RWPE1 (cell line): ENCODE data around the gene SPATC1L.
"Not testable (repeated sequence)": the region's sequence is repeated elsewhere in the genome, so short reads cannot be mapped to it uniquely, and the experiment has no call there.

Experiments
- CTCF ChIA-PET: fragments of 350-600 bp; sonication (Branson Sonifier 250); formaldehyde crosslinking; extraction: SDS; loops from one replicate; lab custom pipeline; 2021; lab: Yijun Ruan, JAX
- POLR2A ChIA-PET: fragments of 400-600 bp; formaldehyde crosslinking; extraction: SDS; loops from one replicate; lab custom pipeline; 2020; ENCODE audit warnings: antibody characterized with exemption; ENCODE audit not compliant: low non-redundant PET; lab: Yijun Ruan, JAX
- DNase-seq: peaks from one replicate; pipeline ENCODE4 v3.0.0; 2012; ENCODE audit warnings: low spot score
- H3K27ac ChIP-seq: fragments of 450-650 bp; 2 replicates; pipeline ENCODE4 v1.5.1; 2017
- TF ChIP-seq, protein P1 (sequence below): fragments of 450-650 bp; conservative IDR thresholded peaks from 2 replicates; pipeline ENCODE4 v1.5.1; 2017; ENCODE audit warnings: low read depth, mild to moderate bottlenecking

SPATC1L gene

DNA sequence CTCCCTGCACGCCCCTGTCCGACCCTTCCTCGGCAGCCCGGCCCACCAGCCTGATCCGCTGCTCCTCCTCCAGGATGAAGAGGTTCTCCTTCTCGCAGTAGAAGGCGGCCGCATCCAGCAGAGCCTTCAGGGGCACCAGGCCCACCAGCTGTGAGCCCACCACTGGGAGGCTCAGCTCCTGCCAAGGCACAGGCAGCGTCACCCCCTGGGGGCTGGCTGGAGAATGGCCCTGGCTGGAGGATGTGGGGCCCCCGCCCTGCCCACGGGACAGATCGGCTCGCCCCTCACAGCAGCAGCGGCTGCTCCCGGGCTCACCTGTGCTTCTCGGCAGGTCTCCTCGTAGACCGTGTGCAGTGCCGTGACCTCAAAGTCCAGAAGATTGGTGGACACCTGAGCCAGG is 34.2 kb downstream of the SPATC1L start:
- DNase-seq, result no peak
- CTCF ChIA-PET, result no interaction called here
- POLR2A ChIA-PET, result no interaction called here
- no peak overlapping the region for H3K27ac ChIP-seq
- TF ChIP-seq, protein P1, sequence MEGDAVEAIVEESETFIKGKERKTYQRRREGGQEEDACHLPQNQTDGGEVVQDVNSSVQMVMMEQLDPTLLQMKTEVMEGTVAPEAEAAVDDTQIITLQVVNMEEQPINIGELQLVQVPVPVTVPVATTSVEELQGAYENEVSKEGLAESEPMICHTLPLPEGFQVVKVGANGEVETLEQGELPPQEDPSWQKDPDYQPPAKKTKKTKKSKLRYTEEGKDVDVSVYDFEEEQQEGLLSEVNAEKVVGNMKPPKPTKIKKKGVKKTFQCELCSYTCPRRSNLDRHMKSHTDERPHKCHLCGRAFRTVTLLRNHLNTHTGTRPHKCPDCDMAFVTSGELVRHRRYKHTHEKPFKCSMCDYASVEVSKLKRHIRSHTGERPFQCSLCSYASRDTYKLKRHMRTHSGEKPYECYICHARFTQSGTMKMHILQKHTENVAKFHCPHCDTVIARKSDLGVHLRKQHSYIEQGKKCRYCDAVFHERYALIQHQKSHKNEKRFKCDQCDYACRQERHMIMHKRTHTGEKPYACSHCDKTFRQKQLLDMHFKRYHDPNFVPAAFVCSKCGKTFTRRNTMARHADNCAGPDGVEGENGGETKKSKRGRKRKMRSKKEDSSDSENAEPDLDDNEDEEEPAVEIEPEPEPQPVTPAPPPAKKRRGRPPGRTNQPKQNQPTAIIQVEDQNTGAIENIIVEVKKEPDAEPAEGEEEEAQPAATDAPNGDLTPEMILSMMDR, result no peak

DNA sequence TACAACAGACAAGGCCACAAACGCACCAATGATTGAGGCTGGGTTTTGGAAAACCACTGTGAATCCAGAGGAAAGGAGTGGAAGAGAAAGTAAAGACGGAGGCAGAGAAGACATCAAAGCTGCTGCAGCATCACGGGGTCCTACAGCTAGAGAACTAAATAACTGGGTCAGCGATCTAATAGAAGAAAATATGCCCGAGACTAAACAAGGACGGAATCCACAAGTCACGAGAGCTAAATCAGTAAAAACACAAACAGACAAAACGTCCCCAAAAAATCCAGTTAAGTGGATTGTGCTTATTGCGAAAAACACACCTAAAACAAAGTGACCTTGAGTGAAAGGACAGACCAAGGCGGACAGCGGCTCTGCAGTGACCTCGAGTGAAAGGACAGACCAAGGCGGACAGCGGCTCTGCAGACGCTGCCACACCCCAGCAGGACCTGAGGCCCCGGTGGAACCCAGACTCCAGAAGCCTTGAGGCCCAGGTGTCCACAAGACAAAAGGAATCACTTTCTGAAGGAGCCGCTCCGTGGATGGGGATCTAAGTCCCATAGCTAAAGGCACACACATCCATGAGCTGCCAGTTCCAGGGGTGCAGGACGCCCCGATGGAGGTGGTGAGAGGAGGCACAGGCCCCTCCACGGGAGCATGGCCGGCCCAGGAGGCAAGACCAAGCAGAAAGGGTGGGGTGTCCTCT is 34.9 kb downstream of the SPATC1L start:
- no peak overlapping the region for H3K27ac ChIP-seq
- no peak for DNase-seq
- POLR2A ChIA-PET, result no interaction called here
- TF ChIP-seq, protein P1, result no peak
- CTCF ChIA-PET, result interaction anchor here (0.7 to 1.0 kb wide), 2 partner anchors 104 to 745 kb away, joined by 3 to 4 read pairs; no protein-coding TSS in a partner anchor

DNA sequence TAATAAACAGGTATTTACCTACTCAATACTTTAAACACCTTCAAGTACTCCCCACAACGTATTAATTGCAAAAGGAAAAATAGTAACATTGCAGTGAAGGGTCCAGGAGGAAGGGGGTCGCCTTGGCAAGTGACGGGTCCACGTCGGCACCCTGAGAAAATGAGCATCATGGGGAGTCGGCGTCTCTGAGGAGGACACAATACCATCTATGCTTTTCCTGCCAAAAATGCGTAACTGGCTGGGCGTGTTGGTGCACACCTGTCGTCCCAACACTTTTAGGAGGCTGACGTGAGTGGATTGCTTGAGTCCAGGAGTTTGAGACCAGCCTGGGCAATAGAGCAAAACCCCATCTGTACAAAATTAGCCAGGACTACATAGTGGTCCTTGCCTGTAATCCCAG is 36.2 kb downstream of the SPATC1L start:
- ChIA-PET CTCF (no interaction called here), POLR2A (no interaction called here)
- H3K27ac ChIP-seq, result no peak overlapping the region
- DNase-seq, result no peak
- TF ChIP-seq, protein P1, result no peak

DNA sequence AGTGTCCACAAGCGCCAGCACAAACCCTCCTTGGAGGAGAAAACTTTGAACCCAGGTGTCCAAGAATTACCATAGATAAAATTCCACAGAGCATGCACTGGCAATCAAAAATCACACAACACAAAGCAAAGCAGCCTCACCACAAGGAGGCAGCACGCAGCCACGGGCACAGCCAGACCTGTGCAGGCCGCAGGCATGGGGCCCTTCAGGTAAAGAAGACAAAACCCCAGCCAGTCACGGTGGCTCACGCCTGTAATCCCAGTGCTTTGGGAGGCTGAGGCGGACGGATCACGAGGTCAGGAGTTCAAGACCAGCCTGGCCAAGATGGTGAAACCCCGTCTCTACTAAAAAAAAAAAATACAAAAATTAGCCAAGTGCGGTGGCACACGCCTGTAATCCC is 36.8 kb downstream of the SPATC1L start:
- DNase-seq, POLR2A ChIA-PET: not testable (repeated sequence)
- CTCF ChIA-PET, result interaction anchor here (0.5 kb wide), 1 partner anchor 485 kb away, joined by 4 read pairs; no protein-coding TSS in a partner anchor
- H3K27ac ChIP-seq, result peak overlapping the region; percentile 21; the same call in 1 of the 2 replicates
- TF ChIP-seq, protein P1, result peak; percentile 19; the same call in 1 of the 2 replicates

DNA sequence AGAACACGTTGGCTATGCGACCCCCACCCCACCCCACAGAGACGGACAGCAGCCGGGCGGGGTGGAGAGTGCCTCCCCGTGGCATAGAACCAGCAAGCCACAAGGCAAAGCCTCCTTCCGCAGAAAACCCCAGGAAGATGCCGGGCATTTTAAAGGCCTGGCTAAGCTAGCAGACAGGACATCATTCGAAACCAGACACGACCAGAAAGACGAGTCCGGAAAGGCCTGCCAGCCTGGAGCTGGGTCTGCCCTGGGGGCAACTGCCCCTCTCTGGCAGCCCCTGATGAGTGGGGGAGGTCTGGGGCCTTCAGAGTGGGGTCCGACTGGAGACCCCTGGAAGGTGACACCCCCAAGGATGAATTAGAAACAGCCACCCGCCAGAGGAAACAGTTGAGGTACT is 37.4 kb downstream of the SPATC1L start:
- TF ChIP-seq, protein P1, result no peak
- ChIA-PET POLR2A (no interaction called here), CTCF (interaction anchor here (0.5 kb wide), 1 partner anchor 485 kb away, joined by 4 read pairs; no protein-coding TSS in a partner anchor)
- H3K27ac ChIP-seq, result peak overlapping the region; percentile 21
- DNase-seq, result no peak

DNA sequence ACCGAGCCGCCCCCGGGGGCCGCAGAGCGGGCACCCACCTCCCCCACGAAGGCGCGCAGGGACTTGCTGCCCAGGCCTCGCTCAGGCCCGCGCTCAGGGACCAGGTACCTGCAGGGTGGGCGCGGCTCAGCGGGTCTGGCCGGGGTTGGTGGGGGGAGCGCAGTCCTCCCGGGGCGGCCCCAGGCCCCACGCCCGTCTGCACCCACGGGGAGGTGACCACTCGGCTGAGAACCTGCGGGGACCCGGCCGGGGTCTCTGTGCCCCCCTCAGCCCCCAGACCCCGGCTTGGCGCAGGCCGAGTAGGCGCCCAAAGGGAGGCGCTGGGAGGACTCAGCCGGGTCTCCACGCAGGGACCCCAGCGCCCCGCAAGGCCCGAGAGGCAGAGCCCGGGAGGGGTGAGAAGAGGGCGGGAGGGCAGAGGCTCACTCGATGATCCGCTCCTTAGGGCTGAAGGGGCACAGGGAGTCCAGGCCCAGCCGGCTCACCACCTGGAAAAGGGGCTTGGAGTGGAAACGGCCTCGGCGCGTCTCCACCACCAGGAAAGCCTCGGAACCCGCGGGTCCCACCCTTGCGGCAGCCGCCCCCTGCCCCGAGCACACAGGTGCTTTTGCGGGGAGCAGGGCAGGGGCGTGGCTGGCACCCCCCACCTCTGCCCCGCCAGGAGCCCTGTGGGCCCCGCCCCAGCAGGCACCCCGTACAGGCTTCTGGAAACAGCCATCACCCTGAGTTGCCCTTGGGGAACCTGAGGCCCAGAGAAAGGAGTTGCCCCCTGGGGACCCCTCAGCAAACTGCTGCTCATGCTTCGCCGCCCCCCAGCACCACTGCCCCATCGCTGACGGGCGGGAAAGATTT is 38.2 kb downstream of the SPATC1L start:
- H3K27ac ChIP-seq, result peak overlapping the region; percentile 21; the same call in 1 of the 2 replicates
- ChIA-PET POLR2A (no interaction called here), CTCF (no interaction called here)
- no peak for DNase-seq
- TF ChIP-seq, protein P1, result no peak
